Measurements from ENCODE around the gene TNNI2.

DNA sequence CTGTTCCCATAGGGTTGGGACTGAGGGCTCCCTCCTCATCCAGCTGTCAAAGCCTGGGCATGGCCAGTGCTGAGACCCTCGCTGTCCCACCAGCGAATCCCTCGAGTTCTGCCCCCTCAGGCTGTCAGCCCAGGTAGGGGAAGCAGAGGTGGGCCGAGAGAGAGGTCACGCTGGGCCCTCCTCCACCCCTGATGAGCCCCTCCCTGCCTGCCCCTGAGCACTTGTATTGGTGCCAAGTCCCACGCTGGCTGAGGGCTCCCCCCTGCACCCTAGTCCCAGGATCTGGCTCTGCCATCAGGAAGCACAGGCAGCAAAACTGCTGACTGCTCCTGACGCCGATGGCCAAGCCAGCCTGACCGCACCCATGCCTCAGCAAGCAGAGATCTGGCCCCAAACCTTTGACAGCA lies 49.6 kb downstream of the TNNI2 start:
- TF ChIP-seq, protein P1, sequence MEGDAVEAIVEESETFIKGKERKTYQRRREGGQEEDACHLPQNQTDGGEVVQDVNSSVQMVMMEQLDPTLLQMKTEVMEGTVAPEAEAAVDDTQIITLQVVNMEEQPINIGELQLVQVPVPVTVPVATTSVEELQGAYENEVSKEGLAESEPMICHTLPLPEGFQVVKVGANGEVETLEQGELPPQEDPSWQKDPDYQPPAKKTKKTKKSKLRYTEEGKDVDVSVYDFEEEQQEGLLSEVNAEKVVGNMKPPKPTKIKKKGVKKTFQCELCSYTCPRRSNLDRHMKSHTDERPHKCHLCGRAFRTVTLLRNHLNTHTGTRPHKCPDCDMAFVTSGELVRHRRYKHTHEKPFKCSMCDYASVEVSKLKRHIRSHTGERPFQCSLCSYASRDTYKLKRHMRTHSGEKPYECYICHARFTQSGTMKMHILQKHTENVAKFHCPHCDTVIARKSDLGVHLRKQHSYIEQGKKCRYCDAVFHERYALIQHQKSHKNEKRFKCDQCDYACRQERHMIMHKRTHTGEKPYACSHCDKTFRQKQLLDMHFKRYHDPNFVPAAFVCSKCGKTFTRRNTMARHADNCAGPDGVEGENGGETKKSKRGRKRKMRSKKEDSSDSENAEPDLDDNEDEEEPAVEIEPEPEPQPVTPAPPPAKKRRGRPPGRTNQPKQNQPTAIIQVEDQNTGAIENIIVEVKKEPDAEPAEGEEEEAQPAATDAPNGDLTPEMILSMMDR (IDR thresholded peaks at IDR 0.05; ENCODE audit: low read depth, low read length, missing input control) = no peak
- no peak for TF ChIP-seq TAF1 (conservative IDR thresholded peaks at IDR 0.05)
- TF ChIP-seq MAX (IDR thresholded peaks at IDR 0.05) = no peak
- no peak for TF ChIP-seq FOXA1 (IDR thresholded peaks at IDR 0.05)
- TF ChIP-seq RAD21 (IDR thresholded peaks at IDR 0.05) = no peak
- TF ChIP-seq, protein P2, sequence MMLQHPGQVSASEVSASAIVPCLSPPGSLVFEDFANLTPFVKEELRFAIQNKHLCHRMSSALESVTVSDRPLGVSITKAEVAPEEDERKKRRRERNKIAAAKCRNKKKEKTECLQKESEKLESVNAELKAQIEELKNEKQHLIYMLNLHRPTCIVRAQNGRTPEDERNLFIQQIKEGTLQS (IDR thresholded peaks at IDR 0.05) = no peak
- TF ChIP-seq, protein P3, sequence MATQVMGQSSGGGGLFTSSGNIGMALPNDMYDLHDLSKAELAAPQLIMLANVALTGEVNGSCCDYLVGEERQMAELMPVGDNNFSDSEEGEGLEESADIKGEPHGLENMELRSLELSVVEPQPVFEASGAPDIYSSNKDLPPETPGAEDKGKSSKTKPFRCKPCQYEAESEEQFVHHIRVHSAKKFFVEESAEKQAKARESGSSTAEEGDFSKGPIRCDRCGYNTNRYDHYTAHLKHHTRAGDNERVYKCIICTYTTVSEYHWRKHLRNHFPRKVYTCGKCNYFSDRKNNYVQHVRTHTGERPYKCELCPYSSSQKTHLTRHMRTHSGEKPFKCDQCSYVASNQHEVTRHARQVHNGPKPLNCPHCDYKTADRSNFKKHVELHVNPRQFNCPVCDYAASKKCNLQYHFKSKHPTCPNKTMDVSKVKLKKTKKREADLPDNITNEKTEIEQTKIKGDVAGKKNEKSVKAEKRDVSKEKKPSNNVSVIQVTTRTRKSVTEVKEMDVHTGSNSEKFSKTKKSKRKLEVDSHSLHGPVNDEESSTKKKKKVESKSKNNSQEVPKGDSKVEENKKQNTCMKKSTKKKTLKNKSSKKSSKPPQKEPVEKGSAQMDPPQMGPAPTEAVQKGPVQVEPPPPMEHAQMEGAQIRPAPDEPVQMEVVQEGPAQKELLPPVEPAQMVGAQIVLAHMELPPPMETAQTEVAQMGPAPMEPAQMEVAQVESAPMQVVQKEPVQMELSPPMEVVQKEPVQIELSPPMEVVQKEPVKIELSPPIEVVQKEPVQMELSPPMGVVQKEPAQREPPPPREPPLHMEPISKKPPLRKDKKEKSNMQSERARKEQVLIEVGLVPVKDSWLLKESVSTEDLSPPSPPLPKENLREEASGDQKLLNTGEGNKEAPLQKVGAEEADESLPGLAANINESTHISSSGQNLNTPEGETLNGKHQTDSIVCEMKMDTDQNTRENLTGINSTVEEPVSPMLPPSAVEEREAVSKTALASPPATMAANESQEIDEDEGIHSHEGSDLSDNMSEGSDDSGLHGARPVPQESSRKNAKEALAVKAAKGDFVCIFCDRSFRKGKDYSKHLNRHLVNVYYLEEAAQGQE (IDR thresholded peaks at IDR 0.05) = no peak
- TF ChIP-seq FOXA2 (IDR thresholded peaks at IDR 0.05) = no peak
- TF ChIP-seq ZBTB33 (IDR thresholded peaks at IDR 0.05) = no peak
- TF ChIP-seq YY1 (IDR thresholded peaks at IDR 0.05) = no peak
- TF ChIP-seq RXRA (IDR thresholded peaks at IDR 0.05) = no peak
